SK-N-SH (cell line): Measurements from ENCODE around the gene NR2F6.

Experiments
- CHD2 ChIP-seq: fragments of 150-350 bp; IDR thresholded peaks from 2 replicates; pipeline ENCODE4 v1.6.1; 2018; ENCODE audit warnings: low read length; ENCODE audit not compliant: partially characterized antibody
- CTCF ChIP-seq: fragments of 200-600 bp; sonication (generic); IDR thresholded peaks from 2 replicates; pipeline ENCODE4 v1.6.1; 2017; ENCODE audit warnings: antibody characterized with exemption, mild to moderate bottlenecking, moderate library complexity
- ELF1 ChIP-seq: IDR thresholded peaks from 2 replicates; pipeline ENCODE4 v1.4.0; 2012
- FOXM1 ChIP-seq: IDR thresholded peaks from 2 replicates; pipeline ENCODE4 v1.4.0; 2012; ENCODE audit warnings: low read depth, mild to moderate bottlenecking
- GABPA ChIP-seq: IDR thresholded peaks from 2 replicates; pipeline ENCODE4 v1.4.0; 2012; ENCODE audit warnings: low read depth, mild to moderate bottlenecking
- NFIC ChIP-seq: IDR thresholded peaks from 2 replicates; pipeline ENCODE4 v1.4.0; 2012; ENCODE audit warnings: borderline replicate concordance
- NRF1 ChIP-seq: IDR thresholded peaks from 2 replicates; pipeline ENCODE4 v1.6.1; 2012; ENCODE audit warnings: low read depth, mild to moderate bottlenecking, low read length
- PBX3 ChIP-seq: IDR thresholded peaks from 2 replicates; pipeline ENCODE4; 2012
- TAF1 ChIP-seq: IDR thresholded peaks from 2 replicates; pipeline ENCODE4 v1.6.1; 2012; ENCODE audit warnings: low read depth, mild to moderate bottlenecking, low read length, moderate library complexity, borderline replicate concordance
- YY1 ChIP-seq: IDR thresholded peaks from 2 replicates; pipeline ENCODE4 v1.4.0; 2012; ENCODE audit warnings: low read depth, mild to moderate bottlenecking

DNA sequence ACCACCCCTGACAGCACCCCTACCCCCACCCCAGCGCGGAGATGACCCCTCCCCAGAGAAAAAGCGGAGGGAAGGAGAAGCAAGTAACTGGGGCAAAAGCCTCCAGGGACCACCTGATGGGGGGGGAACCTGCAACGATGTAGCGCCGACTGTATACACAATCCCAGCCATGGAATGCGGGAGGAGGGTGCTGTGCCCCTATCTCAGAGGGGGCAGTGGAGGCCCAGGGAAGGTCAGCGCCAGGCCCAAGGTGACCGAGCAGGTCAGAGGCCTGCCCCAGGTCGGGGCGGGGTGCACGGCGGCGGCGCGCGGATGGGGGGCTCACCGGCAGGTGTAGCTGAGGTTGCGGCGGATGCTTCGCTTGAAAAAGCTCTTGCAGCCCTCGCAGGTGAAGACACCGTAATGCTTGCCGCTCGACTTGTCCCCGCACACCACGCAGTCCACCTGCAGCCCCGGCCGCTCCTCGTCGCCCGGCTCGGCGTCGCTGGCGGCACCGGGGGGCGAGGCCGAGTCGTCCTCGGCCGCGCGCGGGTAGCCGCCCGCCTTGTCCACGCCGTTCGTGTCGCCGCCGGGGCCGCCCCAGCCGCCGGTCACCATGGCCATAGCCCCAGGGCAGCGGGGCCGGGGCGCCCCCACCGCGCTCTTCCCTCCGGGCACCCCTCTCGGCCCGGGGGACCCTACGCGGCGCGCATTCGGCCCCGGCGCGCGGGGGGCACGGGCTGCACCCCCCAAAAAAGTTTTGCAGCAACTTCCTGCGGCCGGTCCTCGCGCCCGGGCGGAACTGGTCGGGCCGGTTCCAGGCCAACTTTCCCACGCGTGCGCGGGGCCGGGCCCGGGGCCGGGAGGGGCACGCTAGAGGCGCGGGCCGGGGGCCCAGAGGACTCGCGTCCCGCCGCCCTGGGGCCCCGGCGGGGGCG is 843 bp downstream of the NR2F6 start:
- no peak for TF ChIP-seq CTCF
- no peak for TF ChIP-seq ELF1
- TF ChIP-seq NRF1 = 0 out of 2 replicates have a peak, but pooled peaks have one; percentile 34
- TF ChIP-seq TAF1 = no peak
- TF ChIP-seq YY1 = no peak
- no peak for TF ChIP-seq PBX3
- no peak for TF ChIP-seq GABPA
- TF ChIP-seq CHD2 = no peak
- no peak for TF ChIP-seq NFIC
- no peak for TF ChIP-seq FOXM1
